Activated CD4-positive, alpha-beta T cell treated with anti-CD3 and anti-CD28 coated beads, Interleukin-2, amount 50 U/mL, for 4 hours (primary cell): Measurements from ENCODE around the gene SIN3B.
"Not testable (repeated sequence)": the region's sequence is repeated elsewhere in the genome, so short reads cannot be mapped to it uniquely, and the experiment has no call there.

Experiments used
- DNase-seq, 2 experiments: peaks; one replicate each; pipeline ENCODE4 v3.0.0-alpha.2; 2020

The SIN3B gene, protein sequence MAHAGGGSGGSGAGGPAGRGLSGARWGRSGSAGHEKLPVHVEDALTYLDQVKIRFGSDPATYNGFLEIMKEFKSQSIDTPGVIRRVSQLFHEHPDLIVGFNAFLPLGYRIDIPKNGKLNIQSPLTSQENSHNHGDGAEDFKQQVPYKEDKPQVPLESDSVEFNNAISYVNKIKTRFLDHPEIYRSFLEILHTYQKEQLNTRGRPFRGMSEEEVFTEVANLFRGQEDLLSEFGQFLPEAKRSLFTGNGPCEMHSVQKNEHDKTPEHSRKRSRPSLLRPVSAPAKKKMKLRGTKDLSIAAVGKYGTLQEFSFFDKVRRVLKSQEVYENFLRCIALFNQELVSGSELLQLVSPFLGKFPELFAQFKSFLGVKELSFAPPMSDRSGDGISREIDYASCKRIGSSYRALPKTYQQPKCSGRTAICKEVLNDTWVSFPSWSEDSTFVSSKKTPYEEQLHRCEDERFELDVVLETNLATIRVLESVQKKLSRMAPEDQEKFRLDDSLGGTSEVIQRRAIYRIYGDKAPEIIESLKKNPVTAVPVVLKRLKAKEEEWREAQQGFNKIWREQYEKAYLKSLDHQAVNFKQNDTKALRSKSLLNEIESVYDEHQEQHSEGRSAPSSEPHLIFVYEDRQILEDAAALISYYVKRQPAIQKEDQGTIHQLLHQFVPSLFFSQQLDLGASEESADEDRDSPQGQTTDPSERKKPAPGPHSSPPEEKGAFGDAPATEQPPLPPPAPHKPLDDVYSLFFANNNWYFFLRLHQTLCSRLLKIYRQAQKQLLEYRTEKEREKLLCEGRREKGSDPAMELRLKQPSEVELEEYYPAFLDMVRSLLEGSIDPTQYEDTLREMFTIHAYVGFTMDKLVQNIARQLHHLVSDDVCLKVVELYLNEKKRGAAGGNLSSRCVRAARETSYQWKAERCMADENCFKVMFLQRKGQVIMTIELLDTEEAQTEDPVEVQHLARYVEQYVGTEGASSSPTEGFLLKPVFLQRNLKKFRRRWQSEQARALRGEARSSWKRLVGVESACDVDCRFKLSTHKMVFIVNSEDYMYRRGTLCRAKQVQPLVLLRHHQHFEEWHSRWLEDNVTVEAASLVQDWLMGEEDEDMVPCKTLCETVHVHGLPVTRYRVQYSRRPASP

GRCh38 chr19:16829010-16829821, at the start of gene SIN3B:
Gene SIN3B, plus strand, starts transcription at chr19:16829398. Its CDS starts 23 bp downstream, at chr19:16829421.
- DNase-seq: peak; percentile 83 to 86

DNA sequence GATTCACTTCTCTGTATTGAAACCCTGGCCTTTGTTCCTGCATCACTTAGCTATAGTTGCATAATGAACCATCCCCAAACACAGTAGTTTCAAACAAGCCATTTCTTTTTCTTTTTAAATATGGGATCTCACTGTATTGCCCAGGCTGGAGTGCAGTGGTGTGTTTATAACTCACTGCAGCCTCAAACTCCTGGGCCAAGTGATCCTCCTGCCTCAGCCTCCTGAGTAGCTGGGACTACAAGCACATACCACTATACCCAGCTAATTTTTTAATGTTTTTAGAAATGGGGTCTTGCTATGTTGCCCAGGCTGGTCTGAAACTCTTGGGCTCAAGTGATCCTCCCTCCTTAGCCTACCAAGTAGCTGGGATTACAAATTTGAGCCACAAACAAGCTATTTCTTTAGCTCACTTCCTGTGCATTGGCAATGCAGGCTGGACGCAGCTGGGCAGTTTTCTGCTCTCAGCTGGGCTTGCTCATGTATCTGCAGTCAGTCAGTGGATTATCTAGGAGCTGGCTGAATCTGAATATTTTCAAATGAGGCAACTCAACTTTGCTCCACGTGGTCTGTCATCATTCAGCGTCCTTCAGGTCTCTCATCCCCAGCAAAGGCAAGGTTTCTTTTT, 49.5 kb upstream of the SIN3B start:
- DNase-seq: no peak

DNA sequence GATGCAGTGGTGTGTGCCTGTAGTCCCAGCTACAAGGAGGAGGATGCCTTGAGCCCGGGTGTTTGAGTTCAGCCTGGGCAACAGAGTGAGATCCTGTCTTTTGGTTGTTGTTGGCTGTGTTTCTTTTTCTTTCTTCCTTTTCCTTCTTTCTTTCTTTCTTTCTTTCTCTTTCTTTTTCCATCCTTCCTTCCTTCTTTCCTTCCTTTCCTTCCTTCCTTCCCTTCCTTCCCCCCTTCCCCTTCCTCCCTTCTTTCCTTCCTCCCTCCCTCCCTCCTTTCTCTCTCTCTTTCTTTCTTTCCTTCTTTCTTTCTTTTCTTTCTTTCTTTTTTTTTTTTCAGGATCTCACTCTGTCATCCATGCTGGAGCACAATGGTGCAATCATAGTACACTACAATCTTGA, 46.5 kb upstream of the SIN3B start:
- DNase-seq: no peak

DNA sequence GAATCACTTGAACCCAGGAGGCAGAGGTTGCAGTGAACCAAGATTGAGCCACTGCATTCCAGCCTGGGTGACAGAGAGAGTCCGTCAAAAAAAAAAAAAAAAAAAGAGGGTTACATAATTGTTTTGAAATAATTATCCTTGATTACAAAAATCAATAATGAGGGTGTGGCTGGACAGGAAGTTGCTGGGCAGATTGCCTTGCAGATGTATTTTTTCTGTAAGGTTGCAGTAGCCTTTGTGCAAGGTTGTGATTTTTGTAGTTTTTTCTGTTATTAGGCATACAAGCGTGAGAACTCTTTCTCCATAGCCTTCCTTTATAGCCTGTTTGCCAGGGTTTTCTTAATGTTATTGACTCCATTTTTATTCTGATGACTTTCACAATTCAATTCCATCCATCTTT, 40.7 kb upstream of the SIN3B start:
- no peak for DNase-seq

DNA sequence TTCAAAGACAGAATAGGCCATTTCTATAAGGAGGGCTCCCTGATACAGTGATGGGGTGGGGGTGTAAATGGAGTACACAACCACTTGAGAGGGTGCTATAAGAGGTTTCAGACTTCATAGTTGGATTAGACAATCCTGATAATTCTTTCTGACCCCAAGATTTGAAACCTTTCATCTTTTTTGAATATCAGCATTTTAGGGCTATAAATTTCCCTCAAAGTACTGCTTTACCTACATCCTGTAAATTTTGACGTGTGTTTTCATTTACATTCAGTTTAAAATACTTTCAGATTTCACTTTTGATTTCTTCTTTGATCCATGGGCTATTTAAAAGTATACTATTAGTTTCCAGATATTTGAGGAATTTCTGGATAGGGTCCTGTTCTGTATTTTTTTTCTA, 40.0 kb upstream of the SIN3B start:
- no peak for DNase-seq

- DNase-seq: no peak
Measured at GRCh38 chr19:16790051-16790450, 39.1 kb upstream of the SIN3B start.

DNA sequence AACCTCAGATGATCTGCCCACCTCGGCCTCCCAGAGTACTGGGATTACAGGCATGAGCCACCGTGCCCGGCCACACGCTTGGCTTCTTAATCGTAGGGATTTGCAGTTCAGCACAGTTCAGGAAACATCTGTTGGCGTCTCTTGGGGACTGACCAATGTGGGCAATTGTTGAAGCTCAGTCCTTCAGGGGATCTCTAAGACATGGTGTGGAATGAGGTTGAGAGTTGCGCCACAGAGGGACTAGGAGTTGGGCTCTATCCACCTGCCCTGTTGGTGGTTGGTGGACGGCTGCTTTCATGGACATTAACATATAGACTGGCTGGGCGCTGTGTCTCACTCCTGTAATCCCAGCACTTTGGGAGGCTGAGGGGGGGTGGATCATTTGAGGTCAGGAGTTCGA, 37.3 kb upstream of the SIN3B start:
- no peak for DNase-seq

DNA sequence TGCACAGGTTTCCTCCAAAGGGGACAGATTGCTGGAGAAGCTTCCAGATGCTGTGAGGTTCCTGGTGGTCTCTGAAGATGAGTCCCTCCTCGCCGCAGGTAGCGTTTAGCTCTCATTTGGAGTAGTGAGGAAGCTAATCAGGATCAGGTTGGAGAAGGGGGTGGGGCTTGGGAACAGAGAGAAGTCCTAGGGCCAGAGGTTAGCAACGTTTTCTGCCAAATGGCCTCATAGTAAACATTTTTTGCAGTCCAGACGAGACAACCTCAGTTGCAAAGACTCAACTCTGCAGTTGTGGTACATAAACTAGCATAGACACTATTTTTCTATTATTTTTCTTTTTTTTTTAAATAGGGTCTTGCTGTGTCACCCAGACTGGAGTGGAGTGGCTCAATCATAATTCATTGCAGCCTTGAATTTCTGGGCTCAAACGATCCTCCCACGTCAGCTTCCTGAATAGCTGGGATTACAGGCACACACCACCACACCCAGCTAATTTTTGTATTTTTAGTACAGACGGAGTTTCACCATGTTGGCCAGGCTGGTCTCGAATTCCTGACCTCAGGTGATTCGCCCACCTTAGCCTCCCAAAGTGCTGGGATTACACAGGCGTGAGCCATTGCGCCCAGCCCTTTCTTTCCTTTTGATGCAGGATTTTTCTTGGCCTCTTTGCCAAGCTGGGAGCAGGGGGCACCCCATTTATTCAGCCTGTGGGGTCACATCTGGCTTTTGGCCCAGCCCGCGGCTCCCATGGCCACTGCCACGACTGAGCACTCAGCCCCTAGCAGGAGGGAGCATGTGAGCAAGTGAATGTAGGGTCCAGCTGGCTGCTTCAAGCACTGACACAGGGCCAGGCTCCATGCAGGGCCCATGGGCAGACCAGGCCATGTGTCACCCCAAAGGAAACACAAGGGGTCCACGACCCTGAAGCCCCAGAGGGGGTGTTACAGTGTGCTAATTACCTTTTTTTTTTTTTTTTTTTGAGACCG, 34.4 kb upstream of the SIN3B start:
- no peak for DNase-seq

GRCh38 chr19:16795731-16796130, 33.5 kb upstream of the SIN3B start:
- no peak for DNase-seq

DNA sequence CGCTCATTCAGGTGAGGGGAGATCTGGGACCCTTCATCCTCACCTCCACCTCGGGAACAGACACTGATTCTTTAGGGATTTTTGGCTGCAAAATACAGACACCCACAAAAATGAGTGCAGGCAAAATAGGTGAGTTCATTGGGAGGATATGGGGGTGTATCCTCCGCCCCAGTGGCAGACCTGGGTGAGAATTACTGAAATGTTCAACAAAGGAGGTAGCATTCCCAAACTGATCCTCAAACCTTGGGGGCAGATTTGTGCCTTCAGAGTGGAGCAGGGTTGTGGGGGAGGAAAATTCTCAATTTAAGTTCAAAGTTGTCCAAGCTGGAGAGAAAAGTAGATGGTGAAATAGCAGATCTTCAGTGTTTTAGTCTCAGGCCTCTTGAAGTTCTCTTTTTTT, 31.3 kb upstream of the SIN3B start:
- DNase-seq: no peak

DNA sequence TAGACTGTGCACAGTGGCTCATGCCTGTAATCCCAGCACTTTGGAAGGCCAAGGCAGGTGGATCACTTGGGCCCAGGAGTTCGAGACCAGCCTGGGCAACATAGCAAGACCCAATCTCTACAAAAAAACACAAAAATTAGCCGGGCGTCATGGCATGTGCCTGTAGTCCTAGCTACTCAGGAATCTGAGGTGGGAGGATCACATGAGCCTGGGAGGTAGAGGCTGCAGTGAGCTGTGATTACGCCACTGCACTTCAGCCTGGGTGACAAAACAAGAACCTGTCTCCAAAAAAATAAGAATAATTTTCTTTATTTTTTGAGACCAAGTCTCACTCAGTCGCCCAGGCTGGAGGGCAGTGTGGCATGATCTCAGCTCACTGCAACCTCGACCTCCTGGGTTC, 30.9 kb upstream of the SIN3B start:
- not testable (repeated sequence) for DNase-seq

DNA sequence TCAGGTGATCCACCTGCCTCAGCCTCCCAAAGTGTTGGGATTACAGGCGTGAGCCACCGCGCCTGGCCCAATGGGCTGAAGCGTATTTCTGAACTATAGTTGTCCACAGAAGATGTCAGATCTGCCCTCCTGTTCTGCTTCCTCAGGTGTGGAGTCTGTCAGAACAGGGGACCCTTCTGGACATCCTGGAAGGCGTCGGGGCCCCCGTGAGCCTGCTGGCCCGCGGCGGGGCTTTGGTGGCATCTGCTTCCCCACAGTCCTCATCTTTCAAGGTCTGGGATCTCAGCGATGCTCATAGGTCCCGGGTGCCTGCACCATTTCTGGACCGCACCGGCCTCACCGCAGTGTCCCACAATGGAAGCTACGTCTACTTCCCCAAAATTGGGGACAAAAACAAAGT, 29.5 kb upstream of the SIN3B start:
- no peak for DNase-seq

GRCh38 chr19:16801600-16802013, 27.6 kb upstream of the SIN3B start:
- no peak for DNase-seq

DNA sequence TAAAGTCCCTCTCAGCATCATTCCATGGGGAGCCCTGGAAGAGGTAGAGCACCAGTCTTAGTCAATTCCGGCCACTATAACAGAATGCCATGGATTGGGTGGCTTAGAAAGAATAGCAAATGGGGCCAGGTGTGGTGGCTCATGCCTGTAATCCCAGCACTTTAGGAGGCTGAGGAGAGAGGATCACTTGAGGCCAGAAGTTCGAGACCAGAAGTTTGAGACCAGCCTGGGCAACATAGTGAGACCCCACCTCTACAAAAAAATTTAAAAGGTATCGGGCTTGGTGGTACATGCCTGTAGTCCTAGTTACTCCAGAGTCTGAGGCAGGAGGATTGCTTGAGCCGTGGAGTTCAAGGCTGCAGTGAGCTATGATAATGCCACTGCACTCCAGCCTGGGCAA, 25.0 kb upstream of the SIN3B start:
- no peak for DNase-seq

GRCh38 chr19:16807549-16808284, 21.5 kb upstream of the SIN3B start:
- DNase-seq: no peak

- no peak for DNase-seq
Measured at GRCh38 chr19:16814526-16815100, 14.6 kb upstream of the SIN3B start.

DNA sequence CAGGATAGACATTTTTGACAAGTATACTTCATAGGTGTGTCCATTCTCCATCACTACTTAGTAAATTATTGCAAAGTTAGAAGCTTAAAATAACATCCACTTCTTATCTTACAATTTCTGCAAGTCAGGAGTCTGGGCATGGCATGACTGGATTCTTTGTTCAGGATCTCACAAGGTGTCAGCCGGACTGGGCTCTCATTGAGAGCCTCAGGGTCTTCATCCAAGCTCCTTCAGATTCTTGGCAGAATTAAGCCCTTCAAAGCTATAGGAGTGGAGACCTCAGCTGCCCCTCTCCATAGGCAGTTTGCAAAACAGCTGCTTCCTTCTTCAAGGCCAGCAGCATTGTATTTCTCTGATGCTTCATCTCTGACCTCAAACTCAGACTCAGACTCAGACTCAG, 9.1 kb upstream of the SIN3B start:
- no peak for DNase-seq

DNA sequence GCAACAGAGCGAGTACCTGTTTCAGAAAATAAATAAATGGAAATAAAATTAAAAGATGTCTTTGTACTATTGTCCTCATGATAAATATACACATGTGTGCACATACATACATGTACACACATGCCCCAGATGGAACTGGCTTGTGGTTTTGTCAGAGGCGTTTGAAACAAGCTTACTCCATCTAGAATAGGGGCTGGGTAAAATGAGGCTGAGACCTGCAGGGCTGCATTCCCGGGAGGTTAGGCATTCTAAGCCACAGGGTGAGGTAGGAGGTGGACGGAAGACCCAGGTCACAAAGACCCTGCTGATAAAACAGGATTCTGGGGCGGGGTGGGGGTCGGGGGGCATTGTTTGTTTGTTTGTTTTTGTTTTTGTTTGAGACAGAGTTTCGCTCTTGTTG, 8.1 kb upstream of the SIN3B start:
- no peak for DNase-seq

DNA sequence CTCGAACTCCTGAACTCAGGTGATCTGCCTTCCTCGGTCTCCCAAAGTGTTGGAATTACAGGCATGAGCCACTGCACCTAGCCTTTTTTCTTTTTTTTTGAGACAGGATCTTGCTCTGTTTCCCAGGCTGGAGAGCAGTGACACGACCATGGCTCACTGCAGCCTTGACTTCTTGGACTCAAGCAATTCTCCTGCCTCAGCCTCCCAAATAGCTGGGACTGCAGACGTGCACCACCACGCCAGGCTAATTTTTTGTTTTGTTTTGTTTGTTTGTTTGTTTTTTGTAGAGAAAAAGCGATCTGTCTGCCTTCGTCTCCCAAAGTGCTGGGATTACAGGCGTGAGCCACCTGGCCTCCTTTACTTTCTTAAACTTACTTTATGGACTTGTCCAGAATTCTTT, 6.5 kb upstream of the SIN3B start:
- no peak for DNase-seq
